HTR-8/SVneo (cell line): Measurements from ENCODE around the gene DIP2C.
A peak's percentile ranks its signal among the peaks of the same experiment; 100 is the strongest.
"Not testable (repeated sequence)": the region's sequence is repeated elsewhere in the genome, so short reads cannot be mapped to it uniquely, and the experiment has no call there.

Experiments
- DNase-seq: peaks from one replicate; pipeline ENCODE4 v3.0.0; 2011; ENCODE audit warnings: low spot score, mixed read lengths; ENCODE audit not compliant: insufficient read length
- FAIRE-seq: peaks from 2 replicates; lab custom pipeline; 2011; peaks lifted over from hg19 to GRCh38; lab: Jason Lieb, UNC

DIP2C gene

DNA sequence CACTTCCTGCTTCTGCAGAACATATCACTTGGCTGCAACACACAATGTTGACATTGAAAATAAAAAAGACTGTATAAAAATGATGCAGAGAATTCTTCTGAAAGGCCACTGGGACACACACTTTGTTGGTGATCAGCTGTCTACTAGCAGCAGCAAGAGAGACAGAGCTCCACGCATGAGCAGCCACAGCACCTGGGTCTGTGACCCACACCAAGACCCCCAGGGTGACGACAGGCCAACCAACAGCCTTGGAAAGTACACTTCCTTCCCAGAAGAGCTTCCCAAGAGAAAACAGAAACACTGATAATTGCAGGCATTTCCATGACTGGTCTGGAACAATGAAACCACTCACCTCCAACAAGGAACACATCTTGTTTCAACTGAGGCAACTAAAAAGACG, 239.0 kb downstream of the DIP2C start:
- DNase-seq (no peak), FAIRE-seq (no peak)

- not testable (repeated sequence) for DNase-seq
These were observed 240.1 kb downstream of the DIP2C start for GRCh38 chr10:449331-449730.

DNA sequence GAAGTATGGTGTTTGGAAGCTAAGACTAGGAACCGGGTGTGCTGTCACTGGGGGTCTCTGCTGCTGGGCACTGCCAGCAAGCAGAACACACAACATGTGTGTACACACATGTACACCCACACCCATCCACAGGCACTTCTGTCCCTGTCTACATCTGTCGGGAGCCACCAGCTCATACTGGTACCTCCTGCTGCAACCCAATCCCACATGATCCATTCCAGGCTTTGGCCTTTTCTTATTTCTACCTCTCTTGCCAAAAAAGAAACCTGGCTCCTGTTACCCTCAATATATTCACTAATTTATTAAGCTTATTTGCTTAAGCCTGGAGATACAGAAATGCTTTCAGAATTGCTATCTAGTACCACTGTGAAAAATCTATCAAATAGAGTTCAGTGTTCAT, 246.0 kb downstream of the DIP2C start:
- DNase-seq, result no peak

More at GRCh38 chr10:449331-449730, 240.1 kb downstream of the DIP2C start:
- FAIRE-seq, result not testable (repeated sequence)

DNA sequence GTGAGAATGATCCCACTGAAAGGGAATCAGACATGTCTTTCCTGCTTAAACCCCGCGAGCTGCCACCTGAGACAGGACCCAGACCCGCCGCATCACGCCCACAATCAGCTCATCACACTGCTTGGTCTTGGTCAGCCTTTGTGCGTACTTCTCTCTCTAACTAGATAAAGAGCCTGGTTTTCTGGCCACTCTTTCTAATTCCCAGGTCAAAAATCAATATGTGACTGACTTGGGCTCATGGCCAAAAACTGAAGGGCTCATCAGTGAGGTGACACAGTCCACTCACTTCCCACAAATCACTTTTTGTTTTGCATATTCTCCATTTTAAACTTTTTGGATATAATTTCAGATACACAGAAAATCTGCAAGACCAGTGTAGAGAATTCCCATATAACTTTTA, 247.3 kb downstream of the DIP2C start:
- FAIRE-seq, result no peak
- DNase-seq, result no peak

More for the DNA sequence above, 246.0 kb downstream of the DIP2C start:
- FAIRE-seq, result no peak

DNA sequence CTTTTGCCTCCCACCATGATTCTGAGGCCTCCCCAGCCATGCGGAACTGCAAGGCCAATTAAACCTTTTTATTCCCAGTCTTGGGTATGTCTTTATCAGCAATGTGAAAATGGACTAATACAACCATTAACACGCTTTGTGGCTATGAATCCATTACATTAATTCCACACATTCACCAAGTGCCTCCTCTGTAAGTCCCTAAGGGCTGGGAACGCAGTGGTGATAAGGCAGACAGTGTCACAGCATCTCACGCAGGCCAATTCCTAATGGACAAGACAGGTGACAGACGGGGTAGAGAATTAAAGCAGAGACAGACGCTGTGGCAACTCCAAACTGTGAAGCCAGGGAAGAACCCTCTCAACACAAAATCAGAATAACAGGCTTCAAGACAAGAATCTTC, 247.8 kb downstream of the DIP2C start:
- FAIRE-seq, result no peak
- DNase-seq, result no peak

DNA sequence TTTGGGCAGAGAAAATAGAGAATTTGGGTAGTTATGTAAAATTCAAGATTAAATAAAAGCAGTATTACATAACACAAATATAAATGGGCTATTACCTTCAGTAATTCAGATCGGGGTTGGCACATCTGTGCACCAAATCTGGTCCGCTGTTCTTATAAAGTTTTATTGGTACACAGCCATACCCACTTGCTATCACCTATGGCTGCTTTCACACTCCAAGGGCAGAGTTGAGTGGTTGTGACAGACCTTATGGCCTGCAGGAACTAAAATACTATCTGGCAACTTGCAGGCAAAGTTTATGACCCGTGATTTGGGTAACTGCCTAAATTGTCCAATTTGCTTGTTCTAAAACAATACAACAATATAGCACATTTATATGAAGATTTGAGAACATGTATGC, 249.3 kb downstream of the DIP2C start:
- FAIRE-seq, result no peak
- no peak for DNase-seq

GRCh38 chr10:437698-438490, 251.6 kb downstream of the DIP2C start:
- FAIRE-seq, result no peak
- DNase-seq, result no peak

DNA sequence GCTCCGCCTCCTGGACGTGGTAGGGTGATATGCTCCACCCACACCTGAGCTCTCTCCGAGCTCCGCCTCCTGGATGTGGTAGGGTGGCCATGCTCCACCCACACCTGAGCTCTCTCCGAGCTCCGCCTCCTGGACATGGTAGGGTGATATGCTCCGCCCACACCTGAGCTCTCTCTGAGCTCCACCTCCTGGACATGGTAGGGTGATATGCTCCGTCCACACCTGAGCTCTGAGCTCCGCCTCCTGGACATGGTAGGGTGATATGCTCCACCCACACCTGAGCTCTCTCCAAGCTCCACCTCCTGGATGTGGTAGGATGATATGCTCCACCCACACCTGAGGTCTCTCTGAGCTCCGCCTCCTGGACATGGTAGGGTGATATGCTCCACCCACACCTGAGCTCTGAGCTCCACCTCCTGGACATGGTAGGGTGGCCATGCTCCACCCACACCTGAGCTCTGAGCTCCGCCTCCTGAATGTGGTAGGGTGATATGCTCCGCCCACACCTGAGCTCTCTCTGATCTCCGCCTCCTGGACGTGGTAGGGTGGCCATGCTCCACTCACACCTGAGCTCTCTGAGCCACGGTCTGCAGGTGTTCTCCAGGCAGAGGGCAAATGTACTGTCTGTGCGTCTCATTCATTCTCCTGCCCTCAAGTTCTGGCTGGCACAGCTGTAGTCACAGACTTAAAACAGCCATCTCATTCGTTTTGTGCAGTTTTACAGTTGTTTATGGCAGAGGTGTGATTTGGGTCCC, 252.4 kb downstream of the DIP2C start:
- no peak for FAIRE-seq
- no peak for DNase-seq

GRCh38 chr10:436013-436697, 253.3 kb downstream of the DIP2C start:
- no peak for FAIRE-seq

GRCh38 chr10:435397-435796, 254.1 kb downstream of the DIP2C start:
- FAIRE-seq (no peak), DNase-seq (no peak)

More at GRCh38 chr10:436013-436697, 253.3 kb downstream of the DIP2C start:
- DNase-seq, result no peak

DNA sequence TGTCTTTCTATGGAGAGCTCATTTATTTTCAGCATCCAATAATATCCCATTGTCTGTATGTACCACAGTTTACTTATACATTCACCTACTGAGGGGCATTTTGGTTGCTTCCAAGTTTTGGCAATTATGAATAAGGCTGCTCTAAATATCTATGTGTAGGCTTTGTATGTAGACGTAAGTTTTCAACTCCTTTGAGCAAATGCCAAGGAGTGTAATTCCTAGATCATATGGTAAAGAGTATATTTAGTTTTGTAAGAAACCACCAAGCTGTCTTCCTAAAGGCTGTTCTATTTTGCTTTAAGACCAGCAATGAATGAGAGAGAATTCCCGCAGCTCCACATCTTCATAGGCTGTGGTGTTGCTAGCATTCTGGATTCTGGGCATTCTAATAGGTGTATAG, 259.8 kb downstream of the DIP2C start:
- DNase-seq (no peak), FAIRE-seq (no peak)

- FAIRE-seq (no peak), DNase-seq (no peak)
These were observed 261.5 kb downstream of the DIP2C start for GRCh38 chr10:427761-428519.

DNA sequence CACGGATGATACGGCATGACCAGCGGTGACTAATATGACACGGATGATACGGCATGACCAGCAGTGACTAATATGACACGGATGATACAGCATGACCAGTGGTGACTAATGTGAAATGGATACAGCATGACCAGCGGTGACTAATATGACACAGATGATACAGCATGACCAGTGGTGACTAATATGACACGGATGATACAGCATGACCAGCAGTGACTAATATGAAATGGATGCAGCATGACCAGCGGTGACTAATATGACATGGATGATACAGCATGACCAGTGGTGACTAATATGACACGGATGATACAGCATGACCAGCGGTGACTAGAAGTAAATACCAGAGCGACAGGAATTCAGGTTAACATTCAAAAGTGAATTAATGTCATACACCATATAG, 264.1 kb downstream of the DIP2C start:
- not testable (repeated sequence) for DNase-seq
- peak; percentile 83 for FAIRE-seq

DNA sequence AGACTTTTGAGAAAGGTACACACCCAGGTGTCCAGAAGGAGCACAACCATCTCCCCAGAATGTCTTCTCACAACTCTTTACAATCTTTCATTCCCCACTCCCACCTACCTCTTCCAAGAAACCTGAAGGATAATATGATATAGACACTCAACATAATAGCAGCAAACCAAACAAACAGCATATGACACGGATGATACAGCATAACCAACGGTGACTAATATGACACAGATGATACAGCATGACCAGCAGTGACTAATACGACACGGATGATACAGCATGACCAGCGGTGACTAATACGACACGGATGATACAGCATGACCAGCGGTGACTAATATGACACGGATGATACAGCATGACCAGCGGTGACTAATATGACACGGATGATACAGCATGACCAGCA, 264.7 kb downstream of the DIP2C start:
- DNase-seq, FAIRE-seq: not testable (repeated sequence)

GRCh38 chr10:423178-423577, 266.3 kb downstream of the DIP2C start:
- FAIRE-seq, result no peak

DNA sequence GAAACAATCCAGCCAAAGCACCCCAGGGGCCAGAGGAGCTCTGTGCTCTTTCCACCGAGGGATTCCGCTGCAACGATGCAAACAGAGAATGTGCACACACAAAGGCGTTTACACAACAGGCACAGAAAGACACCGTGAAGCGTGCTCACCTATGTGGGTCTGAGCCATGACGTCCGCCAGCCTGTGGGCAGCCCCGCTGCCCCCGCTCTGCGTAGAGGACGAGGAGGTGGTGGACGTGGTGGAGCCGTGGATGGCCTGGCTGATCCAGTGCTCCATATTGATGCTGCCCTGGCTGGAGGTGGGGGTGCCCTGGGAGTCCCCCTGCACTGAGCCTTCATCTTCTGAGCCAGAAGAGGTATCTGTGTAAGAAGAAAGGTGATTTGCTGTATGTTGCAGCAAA, 266.8 kb downstream of the DIP2C start:
- no peak for FAIRE-seq
- no peak for DNase-seq

More at GRCh38 chr10:423178-423577, 266.3 kb downstream of the DIP2C start:
- DNase-seq, result no peak

DNA sequence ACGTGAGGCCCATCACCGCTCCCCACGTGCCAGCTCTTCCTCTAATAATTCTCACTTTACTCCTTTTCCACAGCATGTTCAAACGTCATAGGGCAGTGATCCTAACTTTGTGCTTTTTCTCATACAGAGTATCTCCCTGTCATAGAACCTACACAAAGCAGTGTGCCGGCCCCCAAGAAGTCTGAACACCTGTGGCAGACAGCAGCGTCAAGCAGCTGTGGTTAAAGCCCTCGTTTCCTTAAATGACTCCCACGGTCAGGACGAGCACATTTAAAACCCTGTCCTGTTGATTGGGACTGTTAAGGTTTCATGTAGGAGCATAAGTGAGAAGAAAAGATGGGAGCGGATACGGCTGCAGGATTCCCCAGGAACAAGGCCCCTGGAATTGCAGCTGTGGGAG, 267.2 kb downstream of the DIP2C start:
- DNase-seq (no peak), FAIRE-seq (no peak)

GRCh38 chr10:421170-421569, 268.3 kb downstream of the DIP2C start:
- FAIRE-seq (no peak), DNase-seq (no peak)

GRCh38 chr10:420154-421121, 269.0 kb downstream of the DIP2C start:
- FAIRE-seq (no peak), DNase-seq (no peak)
